Calu3 (cell line): ENCODE data around the gene KRT4. TPM values are rescaled to one million over a fixed set of nuclear protein-coding genes. Genes with fewer than 3 reads are reported as not detected.

ENCODE experiments used
- BruUV-seq: library from RNA; stranded (reverse); fragments of 400-500 nt; replicated peaks from 2 replicates; lab custom pipeline; 2021; lab: Mats Ljungman, UMichigan
- CTCF ChIA-PET: fragments of 300-600 bp; sonication (Branson Sonifier 250); formaldehyde crosslinking; loops from one replicate; lab custom pipeline; 2022; ENCODE audit warnings: antibody characterized with exemption; lab: Charles Lee
- DNase-seq: peaks from one replicate; pipeline ENCODE4 v3.0.0; 2022
- H3K27ac Mint-ChIP-seq: one replicate; pipeline ENCODE4 v1.8.0; 2022; ENCODE audit warnings: mixed read lengths; ENCODE audit not compliant: unreplicated experiment
- H3K27me3 Mint-ChIP-seq: one replicate; pipeline ENCODE4 v1.8.0; 2022; ENCODE audit warnings: mixed read lengths; ENCODE audit not compliant: unreplicated experiment
- H3K36me3 Mint-ChIP-seq: one replicate; pipeline ENCODE4 v1.8.0; 2022; ENCODE audit warnings: mild to moderate bottlenecking, moderate library complexity, mixed read lengths; ENCODE audit not compliant: insufficient read depth, unreplicated experiment
- H3K4me1 Mint-ChIP-seq: one replicate; pipeline ENCODE4 v1.8.0; 2022; ENCODE audit warnings: mild to moderate bottlenecking, low read depth, mixed read lengths; ENCODE audit not compliant: unreplicated experiment
- H3K4me3 Mint-ChIP-seq: one replicate; pipeline ENCODE4 v1.8.0; 2022; ENCODE audit warnings: mild to moderate bottlenecking, low read depth, moderate library complexity, mixed read lengths; ENCODE audit not compliant: unreplicated experiment
- H3K9me3 Mint-ChIP-seq: one replicate; pipeline ENCODE4 v1.8.0; 2022; ENCODE audit warnings: low read depth, mixed read lengths; ENCODE audit not compliant: unreplicated experiment
- CTCF ChIP-seq: fragments of 200-600 bp; IDR thresholded peaks from one replicate; pipeline ENCODE4 v1.8.0; 2022; ENCODE audit warnings: antibody characterized with exemption; ENCODE audit not compliant: unreplicated experiment
- intact Hi-C: fragments of 100-400 bp; cut with micrococcal nuclease; formaldehyde crosslinking; loops from one replicate; pipeline ENCODE4 v1.10.0; 2022; ENCODE audit not compliant: unreplicated experiment
- total RNA-seq: library from RNA; stranded (reverse); gene quantifications from 2 replicates; pipeline ENCODE4 v1.2.3, GENCODE V29; 2022

Gene KRT4
- total RNA-seq, 1 experiment from 2014 or later, result not detected

DNA sequence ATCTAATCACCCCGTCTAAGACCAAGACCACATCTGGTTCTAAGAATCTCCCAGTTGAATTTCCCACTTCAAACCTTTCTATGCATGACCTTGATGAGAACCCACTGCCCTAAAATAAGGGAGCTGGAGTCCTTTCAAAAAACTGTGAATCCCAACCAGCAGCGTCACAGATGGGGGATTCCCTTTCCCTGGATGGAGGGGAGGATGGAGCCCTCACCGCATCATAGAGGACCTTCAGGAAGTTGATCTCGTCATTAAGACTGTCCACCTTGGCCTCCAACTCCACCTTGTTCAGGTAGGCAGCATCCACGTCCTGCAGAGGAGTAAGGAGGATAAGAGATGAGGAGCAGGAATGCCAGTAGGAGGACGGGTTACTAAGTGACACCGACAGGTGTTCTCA is 4.8 kb downstream of the KRT4 start:
- Mint-ChIP-seq H3K4me1 (peaks cover 3% of the 10 kb centered on the region), H3K27ac (no peak overlapping the region), H3K9me3 (no peaks in the 10 kb centered on the region), H3K4me3 (no peak overlapping the region), H3K36me3 (no peaks in the 10 kb centered on the region), H3K27me3 (peaks cover 51% of the 10 kb centered on the region)
- no peak for TF ChIP-seq CTCF
- DNase-seq, result no peak
- intact Hi-C loops, result no loop called here
- no TSS peak for BruUV-seq
- CTCF ChIA-PET, result no interaction called here

- TF ChIP-seq CTCF, result no peak
- Mint-ChIP-seq H3K4me1 (no peaks in the 10 kb centered on the region), H3K27ac (no peak overlapping the region), H3K9me3 (no peaks in the 10 kb centered on the region), H3K27me3 (peaks cover 48% of the 10 kb centered on the region), H3K4me3 (no peak overlapping the region), H3K36me3 (no peaks in the 10 kb centered on the region)
- CTCF ChIA-PET, result no interaction called here
- no peak for DNase-seq
- intact Hi-C loops, result no loop called here
- no TSS peak for BruUV-seq
Observed at GRCh38 chr12:52808573-52809160, 5.2 kb downstream of the KRT4 start.

- no peak for DNase-seq
- no peak overlapping the region for H3K27ac Mint-ChIP-seq
- no peaks in the 10 kb centered on the region for H3K4me1 Mint-ChIP-seq
- H3K27me3 Mint-ChIP-seq, result peaks cover 56% of the 10 kb centered on the region
- no peaks in the 10 kb centered on the region for H3K36me3 Mint-ChIP-seq
- intact Hi-C loops, result no loop called here
- TF ChIP-seq CTCF, result no peak
- CTCF ChIA-PET, result no interaction called here
- BruUV-seq, result no TSS peak
- no peaks in the 10 kb centered on the region for H3K9me3 Mint-ChIP-seq
- H3K4me3 Mint-ChIP-seq, result no peak overlapping the region
Observed at GRCh38 chr12:52807544-52808470, 6.1 kb downstream of the KRT4 start.

- BruUV-seq, result no TSS peak
- H3K4me1 Mint-ChIP-seq, result no peaks in the 10 kb centered on the region
- no peaks in the 10 kb centered on the region for H3K9me3 Mint-ChIP-seq
- no peak overlapping the region for H3K27ac Mint-ChIP-seq
- CTCF ChIA-PET, result no interaction called here
- H3K4me3 Mint-ChIP-seq, result no peak overlapping the region
- TF ChIP-seq CTCF, result no peak
- H3K27me3 Mint-ChIP-seq, result peaks cover 62% of the 10 kb centered on the region
- no peaks in the 10 kb centered on the region for H3K36me3 Mint-ChIP-seq
- intact Hi-C loops, result no loop called here
- DNase-seq, result no peak
Observed at GRCh38 chr12:52806821-52807543, 6.9 kb downstream of the KRT4 start.
